Measurements from ENCODE around the gene STMN1. TPM values are rescaled to one million over a fixed set of nuclear protein-coding genes. Genes with fewer than 3 reads are reported as not detected.

STMN1 gene
- total and polyA plus RNA-seq, 2 of the 8 experiments (the other 6 are each of a cell fraction or from before 2014, with no cell fraction given), result 116 to 564 TPM

- no peak for TF ChIP-seq SIN3A (conservative IDR thresholded peaks at IDR 0.05 in 1 of 2, IDR thresholded peaks at IDR 0.05 in 1 of 2; ENCODE audit: low read depth in 1 of 2, low read length in 2 of 2)
These were observed 1.9 kb upstream of the STMN1 start (continued) for GRCh38 chr1:25908161-25908560.

Data from H1 (cell line).